Mesenchymal stem cell (in vitro differentiated cells and primary cell): ENCODE data around the gene FTCD.
A peak's percentile ranks its signal among the peaks of the same experiment; 100 is the strongest.

Source experiments
- DNase-seq: peaks from one replicate; pipeline ENCODE4 v3.0.0-alpha.2; 2013
- H2AFZ ChIP-seq: one replicate; pipeline ENCODE4 v1.6.1; 2013; ENCODE audit warnings: low read depth, mild to moderate bottlenecking, control low read depth, inconsistent platforms, low read length, moderate library complexity
- H2AK5ac ChIP-seq: 2 replicates; pipeline ENCODE4 v1.6.1; 2013; ENCODE audit warnings: low read length, moderate library complexity, mild to moderate bottlenecking, inconsistent platforms; ENCODE audit not compliant: severe bottlenecking
- H2BK120ac ChIP-seq: one replicate; pipeline ENCODE4 v1.6.1; 2013; ENCODE audit warnings: low read depth, mild to moderate bottlenecking, inconsistent platforms, low read length, moderate library complexity
- H2BK12ac ChIP-seq, 2 experiments: one replicate each; pipeline ENCODE4 v1.6.1; 2013; ENCODE audit warnings: inconsistent platforms in 2 of 2, low read length in 2 of 2, mild to moderate bottlenecking in 2 of 2, moderate library complexity in 2 of 2, control low read depth in 1 of 2
- H2BK15ac ChIP-seq: one replicate; pipeline ENCODE4 v1.6.1; 2013; ENCODE audit warnings: mild to moderate bottlenecking, low read depth, inconsistent platforms; ENCODE audit not compliant: poor library complexity, severe bottlenecking
- H2BK5ac ChIP-seq: 2 replicates; pipeline ENCODE4 v1.6.1; 2013; ENCODE audit warnings: low read depth, mild to moderate bottlenecking, low read length, control low read depth, inconsistent platforms; ENCODE audit not compliant: poor library complexity, severe bottlenecking
- H3K14ac ChIP-seq, 2 experiments: one replicate each; pipeline ENCODE4 v1.6.1; 2013; ENCODE audit warnings: inconsistent platforms in 2 of 2, low read length in 2 of 2, control low read depth in 1 of 2, mild to moderate bottlenecking in 1 of 2, moderate library complexity in 1 of 2
- H3K18ac ChIP-seq, 2 experiments: one replicate each; pipeline ENCODE4 v1.6.1; 2013; ENCODE audit warnings: inconsistent platforms in 2 of 2, low read length in 2 of 2, control low read depth in 1 of 2, low read depth in 1 of 2, mild to moderate bottlenecking in 1 of 2
- H3K23ac ChIP-seq, 2 experiments: one replicate each; pipeline ENCODE4 v1.6.1; 2013; ENCODE audit warnings: inconsistent platforms in 2 of 2, low read length in 2 of 2, mild to moderate bottlenecking in 2 of 2, moderate library complexity in 2 of 2, control low read depth in 1 of 2
- H3K27ac ChIP-seq: 2 replicates; pipeline ENCODE4 v1.5.1; 2013; ENCODE audit warnings: mild to moderate bottlenecking, moderate library complexity, low read length, control low read depth, inconsistent platforms; ENCODE audit not compliant: poor library complexity, severe bottlenecking
- H3K27me3 ChIP-seq, 2 experiments: 2 replicates each; pipeline versions ENCODE4 v1.6.1 to v1.7.0; 2013; ENCODE audit warnings: low read length in 2 of 2, mild to moderate bottlenecking in 2 of 2, moderate library complexity in 2 of 2, control low read depth in 1 of 2, inconsistent platforms in 1 of 2; ENCODE audit not compliant: control insufficient read depth in 1 of 2, insufficient read depth in 1 of 2
- H3K36me3 ChIP-seq, 2 experiments: 2 replicates each; pipeline versions ENCODE4 v1.6.1 to v1.7.0; 2013; ENCODE audit warnings: low read length in 2 of 2, control low read depth in 1 of 2, inconsistent platforms in 1 of 2, low read depth in 1 of 2, mild to moderate bottlenecking in 1 of 2; ENCODE audit not compliant: insufficient read depth in 2 of 2, control insufficient read depth in 1 of 2
- H3K4ac ChIP-seq, 2 experiments: one replicate each; pipeline ENCODE4 v1.6.1; 2013; ENCODE audit warnings: inconsistent platforms in 2 of 2, low read length in 2 of 2, mild to moderate bottlenecking in 2 of 2, moderate library complexity in 2 of 2, control low read depth in 1 of 2, low read depth in 1 of 2
- H3K4me1 ChIP-seq: 2 replicates; pipeline ENCODE4 v1.6.1; 2013; ENCODE audit warnings: low read depth, low read length, control low read depth; ENCODE audit not compliant: control insufficient read depth, insufficient read depth
- H3K4me2 ChIP-seq: 2 replicates; pipeline ENCODE4 v1.6.1; 2013; ENCODE audit warnings: low read length, mild to moderate bottlenecking, inconsistent platforms; ENCODE audit not compliant: poor library complexity, severe bottlenecking
- H3K4me3 ChIP-seq, 2 experiments: 2 replicates each; pipeline versions ENCODE4 v1.5.1 to v1.7.0; 2013; ENCODE audit warnings: low read length in 2 of 2, mild to moderate bottlenecking in 2 of 2, control low read depth in 1 of 2, low read depth in 1 of 2; ENCODE audit not compliant: insufficient read depth in 1 of 2
- H3K79me1 ChIP-seq: replicated peaks from 2 replicates; pipeline ENCODE4 v1.6.1; 2013; ENCODE audit warnings: mild to moderate bottlenecking, control low read depth, low read length, inconsistent platforms; ENCODE audit not compliant: poor library complexity, severe bottlenecking
- H3K9ac ChIP-seq: 2 replicates; pipeline ENCODE4 v1.7.0; 2013; ENCODE audit warnings: mild to moderate bottlenecking, low read length, moderate library complexity
- H3K9me3 ChIP-seq: 2 replicates; pipeline ENCODE4 v1.7.0; 2013; ENCODE audit warnings: mild to moderate bottlenecking, low read length; ENCODE audit not compliant: control insufficient read depth
- H4K8ac ChIP-seq: one replicate; pipeline ENCODE4 v1.6.1; 2013; ENCODE audit warnings: inconsistent platforms, mild to moderate bottlenecking, low read length, moderate library complexity
- H4K91ac ChIP-seq: one replicate; pipeline ENCODE4 v1.6.1; 2013; ENCODE audit warnings: mild to moderate bottlenecking, low read length, inconsistent platforms
- WGBS: methylation state at CpG from one replicate; pipeline ENCODE4 v1.1.7; 2013; ENCODE audit warnings: mixed read lengths; 5-methylcytosine and 5-hydroxymethylcytosine counted together

FTCD gene

DNA sequence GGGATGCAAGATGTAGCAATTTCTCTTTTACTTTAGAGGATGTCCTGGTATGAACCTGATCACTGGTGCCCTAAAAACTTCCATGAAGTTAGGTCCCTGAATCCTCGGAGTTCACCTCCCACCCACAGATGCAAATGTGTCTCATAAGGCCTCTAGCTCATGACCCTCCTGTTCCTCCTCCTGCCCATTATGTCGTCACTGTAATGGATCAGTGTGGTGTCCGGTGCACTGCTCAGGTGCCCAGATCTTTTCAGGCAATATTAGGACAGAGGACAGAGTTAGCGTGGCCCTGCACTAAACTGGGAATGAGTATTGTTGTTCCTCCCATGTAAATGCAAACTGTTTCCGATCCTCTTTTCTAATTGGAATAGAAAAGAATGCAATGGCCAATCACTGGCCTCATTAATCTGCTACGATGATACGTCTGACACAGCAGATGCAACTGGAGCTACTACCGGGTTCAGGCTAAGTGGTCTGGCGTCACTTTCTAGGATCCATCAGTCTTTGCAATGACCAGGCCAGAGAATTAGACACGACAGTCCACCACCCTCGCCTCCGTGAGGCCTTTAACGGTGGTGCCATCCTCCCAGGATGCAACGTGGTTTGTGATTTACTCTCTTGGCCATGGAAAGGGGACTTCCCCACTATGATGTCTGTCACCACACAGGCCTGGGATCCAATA lies 60.8 kb downstream of the FTCD start:
- H2BK120ac ChIP-seq = no peak overlapping the region
- no peak overlapping the region for H2BK15ac ChIP-seq
- 82% methylated on average over 14 of the region's 14 CpGs for WGBS
- no peak overlapping the region for H3K18ac ChIP-seq
- no peak overlapping the region for H2BK5ac ChIP-seq
- no peak overlapping the region for H3K4me3 ChIP-seq
- H3K23ac ChIP-seq = no peak overlapping the region
- no peak overlapping the region for H4K8ac ChIP-seq
- DNase-seq = no peak
- H3K9me3 ChIP-seq = peaks cover 8% of the 10 kb centered on the region
- no peak overlapping the region for H2AFZ ChIP-seq
- H4K91ac ChIP-seq = peak overlapping the region; percentile 57
- H3K27ac ChIP-seq = no peak overlapping the region
- H3K9ac ChIP-seq = peak overlapping the region; percentile 95
- H2BK12ac ChIP-seq = peak overlapping the region; percentile 2 to 7
- peaks cover 17% of the 10 kb centered on the region for H3K4me1 ChIP-seq
- H3K14ac ChIP-seq = no peak overlapping the region
- no peak overlapping the region for H2AK5ac ChIP-seq
- no peak overlapping the region for H3K4me2 ChIP-seq
- H3K27me3 ChIP-seq = no peaks in the 10 kb centered on the region
- no peaks in the 10 kb centered on the region for H3K79me1 ChIP-seq
- peak overlapping the region in 1 of 2 experiments; percentile 53 for H3K4ac ChIP-seq
- no peaks in the 10 kb centered on the region for H3K36me3 ChIP-seq

- H2BK12ac ChIP-seq = peak overlapping the region; percentile 12 to 94
- no peaks in the 10 kb centered on the region for H3K79me1 ChIP-seq
- DNase-seq = no peak
Observed at GRCh38 chr21:46093668-46094400, 61.5 kb downstream of the FTCD start.

GRCh38 chr21:46092811-46093667 lies 62.3 kb downstream of the FTCD start:
- Histone ChIP-seq H3K23ac (no peak overlapping the region), H4K91ac (peak overlapping the region; percentile 95), H3K36me3 (no peaks in the 10 kb centered on the region), H3K4me3 (peak overlapping the region in 1 of 2 experiments; percentile 6), H2BK15ac (peak overlapping the region; percentile 57), H3K9me3 (peaks cover 21% of the 10 kb centered on the region), H3K27ac (no peak overlapping the region), H3K9ac (peak overlapping the region; percentile 95), H3K14ac (peak overlapping the region in 1 of 2 experiments; percentile 37), H2BK120ac (peak overlapping the region; percentile 51), H4K8ac (peak overlapping the region; percentile 70), H3K4ac (peak overlapping the region; percentile 39 to 87), H2BK5ac (no peak overlapping the region), H3K4me2 (no peak overlapping the region), H2BK12ac (peak overlapping the region; percentile 66 to 80), H3K79me1 (no peaks in the 10 kb centered on the region), H2AFZ (no peak overlapping the region), H3K27me3 (no peaks in the 10 kb centered on the region), H3K4me1 (peaks cover 15% of the 10 kb centered on the region), H3K18ac (peak overlapping the region; percentile 77 to 86), H2AK5ac (no peak overlapping the region)
- 83% methylated on average over 11 of the region's 11 CpGs for WGBS
- DNase-seq = no peak

More at GRCh38 chr21:46093668-46094400, 61.5 kb downstream of the FTCD start:
- H3K36me3 ChIP-seq = no peaks in the 10 kb centered on the region
- H3K27me3 ChIP-seq = no peaks in the 10 kb centered on the region
- peak overlapping the region; percentile 77 to 86 for H3K18ac ChIP-seq
- H2AK5ac ChIP-seq = no peak overlapping the region
- no peak overlapping the region for H2BK5ac ChIP-seq
- H3K27ac ChIP-seq = no peak overlapping the region
- H3K4ac ChIP-seq = peak overlapping the region; percentile 34 to 53
- H3K4me2 ChIP-seq = no peak overlapping the region
- peak overlapping the region; percentile 36 for H4K91ac ChIP-seq
- H4K8ac ChIP-seq = peak overlapping the region; percentile 55
- no peak overlapping the region for H3K4me3 ChIP-seq
- no peak overlapping the region for H2AFZ ChIP-seq
- H3K4me1 ChIP-seq = peaks cover 15% of the 10 kb centered on the region
- H3K23ac ChIP-seq = no peak overlapping the region
- peak overlapping the region; percentile 95 for H3K9ac ChIP-seq
- peaks cover 13% of the 10 kb centered on the region for H3K9me3 ChIP-seq
- no peak overlapping the region for H2BK120ac ChIP-seq
- WGBS = 89% methylated on average over 11 of the region's 11 CpGs
- peak overlapping the region; percentile 60 for H2BK15ac ChIP-seq
- peak overlapping the region in 1 of 2 experiments; percentile 41 for H3K14ac ChIP-seq
